Activated CD4-positive, alpha-beta T cell treated with anti-CD3 and anti-CD28 coated beads, Interleukin-2, amount 50 U/mL, for 48 hours (primary cell): ENCODE measurements around the gene NCOA1.
"Not testable (repeated sequence)": the region's sequence is repeated elsewhere in the genome, so short reads cannot be mapped to it uniquely, and the experiment has no call there.

Experiments
- DNase-seq, 2 experiments: peaks; one replicate each; pipeline ENCODE4 v3.0.0-alpha.2; 2020

NCOA1 gene

GRCh38 chr2:24644032-24644431 lies 153.0 kb downstream of the NCOA1 start:
- no peak for DNase-seq

DNA sequence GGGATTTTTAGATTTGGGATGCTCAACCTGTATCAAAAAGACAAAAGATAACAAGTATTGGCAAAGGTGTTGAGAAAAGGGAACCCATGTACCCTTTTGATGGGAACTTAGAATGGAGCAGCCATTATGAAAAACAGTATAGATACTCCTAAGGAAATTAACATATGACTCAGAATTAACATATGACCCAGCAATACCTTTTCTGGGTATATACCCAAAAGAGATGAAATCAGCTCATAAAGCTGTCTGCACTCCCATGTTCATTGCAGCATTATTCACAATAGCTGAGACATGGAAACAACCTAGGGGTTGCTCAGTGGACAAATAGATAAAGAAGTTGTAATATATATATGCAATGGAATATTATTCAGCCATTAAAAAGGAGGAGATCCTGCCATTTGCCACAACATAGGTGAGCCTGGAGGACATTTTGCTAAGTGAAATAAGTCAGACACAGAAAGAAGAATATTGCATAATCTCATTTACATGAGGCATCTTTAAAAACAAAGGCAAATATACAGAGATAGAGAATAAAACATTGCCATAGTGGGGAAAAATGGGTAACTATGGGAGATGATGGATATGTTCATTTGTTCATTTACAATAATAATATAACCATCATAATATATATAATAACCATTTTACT lies 160.1 kb downstream of the NCOA1 start:
- DNase-seq = no peak

DNA sequence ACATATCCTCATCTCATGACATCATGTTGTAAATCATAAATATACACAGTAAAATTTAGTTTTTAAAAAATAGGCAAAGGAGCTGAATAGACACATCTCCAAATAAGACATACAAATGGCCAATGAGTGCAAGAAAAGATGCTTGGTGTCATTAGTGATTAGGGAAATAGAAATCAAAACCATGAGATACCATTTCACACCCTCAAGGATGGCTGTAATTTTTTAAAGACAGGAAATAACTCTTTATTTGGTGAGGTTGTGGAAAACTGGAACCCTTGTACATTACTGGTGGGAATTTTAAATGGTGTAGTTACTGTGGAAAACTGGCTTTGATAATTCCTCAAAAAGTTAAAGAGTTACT lies 160.6 kb downstream of the NCOA1 start:
- no peak for DNase-seq

- no peak for DNase-seq
Measured at GRCh38 chr2:24652265-24653182, 161.5 kb downstream of the NCOA1 start.

DNA sequence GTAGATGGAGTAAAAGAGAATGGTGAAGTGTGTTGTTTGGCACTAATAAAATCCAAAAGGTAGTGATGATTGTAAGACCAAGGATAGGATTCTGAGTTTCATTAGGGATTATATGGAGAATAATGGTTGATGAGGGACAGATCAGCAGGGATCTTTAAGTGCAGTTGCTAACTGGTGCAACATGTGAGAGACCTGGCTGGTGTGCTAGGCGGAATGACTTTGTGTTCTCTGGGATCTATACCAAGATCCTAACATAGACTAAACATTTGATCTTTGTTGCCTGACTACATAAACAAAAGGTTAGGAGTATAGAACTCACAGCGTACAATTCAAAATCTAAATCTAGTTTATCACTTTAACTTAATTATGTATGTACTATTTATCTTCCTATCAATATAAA lies 166.8 kb downstream of the NCOA1 start:
- no peak for DNase-seq

DNA sequence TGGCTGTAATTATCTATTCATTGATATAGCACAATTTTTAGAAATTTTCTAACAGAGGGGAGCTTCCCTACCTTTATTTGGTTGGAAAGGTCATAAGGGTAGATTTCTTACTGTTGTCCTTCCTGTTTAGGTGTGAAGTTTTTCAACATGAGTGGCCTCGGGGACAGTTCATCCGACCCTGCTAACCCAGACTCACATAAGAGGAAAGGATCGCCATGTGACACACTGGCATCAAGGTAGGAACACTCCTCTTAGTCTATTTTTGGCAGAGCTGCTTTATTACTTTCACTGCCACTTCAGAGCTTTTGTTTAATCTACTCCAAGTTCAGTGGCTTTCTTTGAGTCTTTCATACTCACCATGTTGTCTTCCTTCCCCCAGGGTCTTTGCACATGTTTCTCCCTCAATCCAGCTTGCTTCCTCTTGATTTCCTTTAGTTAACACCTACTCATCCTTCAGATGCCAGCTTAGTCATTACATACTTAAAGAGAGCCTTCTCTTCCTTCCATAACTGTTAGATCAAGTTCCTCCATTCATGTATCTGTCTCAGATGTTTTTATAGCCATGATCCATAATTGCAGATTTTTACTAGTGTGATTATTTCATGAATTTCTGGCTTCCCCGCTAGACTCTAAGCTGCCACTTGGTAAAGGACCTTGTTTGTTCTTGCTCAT lies 167.6 kb downstream of the NCOA1 start:
- no peak for DNase-seq

DNA sequence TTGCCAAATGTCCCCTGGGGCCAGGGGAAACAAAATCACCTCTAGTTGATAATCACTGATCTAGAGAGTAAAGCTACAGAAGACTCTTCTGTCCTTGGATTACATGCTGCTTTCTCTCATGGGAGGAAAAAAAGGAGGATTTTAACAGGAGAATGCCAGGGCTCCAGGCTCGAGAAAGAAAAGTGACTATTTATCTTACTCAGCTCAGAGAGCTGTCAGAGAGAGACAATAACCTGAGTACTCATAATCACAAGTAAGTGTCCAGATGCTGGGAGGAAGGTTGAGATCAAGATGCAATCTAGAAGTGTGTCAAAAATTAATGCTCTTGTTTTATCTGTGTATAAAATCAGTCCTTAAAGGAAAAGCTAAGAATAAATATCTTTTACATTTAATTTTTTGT lies 168.8 kb downstream of the NCOA1 start:
- DNase-seq = no peak

DNA sequence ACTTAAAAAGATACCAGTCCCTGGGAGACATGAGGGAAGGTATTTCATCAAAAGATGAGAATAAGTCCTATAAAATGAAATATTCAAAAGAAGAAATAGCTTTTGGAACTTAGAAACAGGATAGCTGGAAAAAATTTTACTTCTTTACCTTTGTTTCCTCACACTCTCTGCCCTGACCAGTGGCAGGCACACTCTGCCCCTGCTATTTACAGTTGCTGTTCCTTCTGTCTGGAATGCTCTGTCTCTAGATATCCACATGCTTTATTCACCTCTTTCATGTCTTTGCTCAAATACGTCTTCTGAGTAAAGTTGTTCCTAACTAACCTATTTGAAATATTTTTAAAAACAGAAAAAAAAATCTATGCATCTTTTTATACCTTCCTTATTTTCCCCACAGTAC lies 176.5 kb downstream of the NCOA1 start:
- DNase-seq = no peak

DNA sequence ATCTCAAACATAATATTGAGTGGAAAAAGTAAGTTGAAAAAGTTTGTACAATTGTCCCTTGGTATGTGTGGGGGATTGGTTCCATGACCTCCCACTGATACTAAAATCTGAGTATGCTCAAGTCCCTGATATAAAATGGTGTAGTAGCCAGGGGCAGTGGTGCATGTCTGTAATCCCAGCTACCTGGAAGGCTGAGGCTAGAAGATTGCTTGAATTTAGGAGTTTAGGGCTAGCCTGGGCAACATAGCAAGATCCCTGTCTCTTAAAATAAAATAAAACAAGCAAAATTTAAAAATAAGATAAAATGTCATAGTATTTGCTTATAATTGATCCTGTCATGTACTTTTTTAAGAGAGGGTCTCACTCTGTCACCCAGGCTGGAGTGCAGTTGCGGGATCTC lies 180.2 kb downstream of the NCOA1 start:
- DNase-seq = no peak

DNA sequence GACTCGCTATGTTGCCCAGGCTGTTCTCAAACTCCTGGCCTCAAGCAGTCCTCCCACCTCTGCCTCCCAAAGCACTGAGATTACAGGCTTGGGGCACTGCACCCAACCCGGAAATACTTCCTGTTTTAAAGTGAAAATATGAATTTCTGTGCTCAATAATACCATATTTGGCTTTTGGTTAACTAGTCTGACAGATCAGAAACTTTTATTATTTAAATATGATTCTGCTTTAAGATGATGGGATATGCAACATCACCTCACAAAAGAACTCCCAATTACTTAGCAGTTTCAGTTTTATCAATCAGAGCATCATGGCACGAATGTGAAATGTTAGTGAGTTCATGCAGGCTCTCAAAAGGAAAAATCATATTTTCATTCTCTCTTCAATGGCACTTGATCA lies 181.5 kb downstream of the NCOA1 start:
- peak; percentile 24 to 25 for DNase-seq

DNA sequence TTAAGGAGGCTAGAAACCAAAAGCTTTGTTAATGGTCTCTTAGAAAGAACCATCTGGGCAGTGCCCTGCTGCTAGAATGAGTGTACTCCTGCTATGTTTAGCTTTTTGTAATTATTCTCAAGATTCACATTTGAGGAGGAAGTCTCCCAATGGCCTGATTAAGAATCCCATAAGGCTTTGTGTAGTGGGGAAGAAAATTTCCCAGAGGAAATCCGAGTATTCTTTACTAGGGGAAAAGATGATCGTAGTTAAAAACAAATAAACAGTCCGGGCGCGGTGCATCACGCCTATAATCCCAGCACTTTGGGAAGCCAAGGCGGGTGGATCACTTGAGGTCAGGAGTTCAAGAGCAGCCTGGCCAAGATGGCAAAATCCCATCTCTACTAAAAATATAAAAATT lies 184.3 kb downstream of the NCOA1 start:
- no peak for DNase-seq

DNA sequence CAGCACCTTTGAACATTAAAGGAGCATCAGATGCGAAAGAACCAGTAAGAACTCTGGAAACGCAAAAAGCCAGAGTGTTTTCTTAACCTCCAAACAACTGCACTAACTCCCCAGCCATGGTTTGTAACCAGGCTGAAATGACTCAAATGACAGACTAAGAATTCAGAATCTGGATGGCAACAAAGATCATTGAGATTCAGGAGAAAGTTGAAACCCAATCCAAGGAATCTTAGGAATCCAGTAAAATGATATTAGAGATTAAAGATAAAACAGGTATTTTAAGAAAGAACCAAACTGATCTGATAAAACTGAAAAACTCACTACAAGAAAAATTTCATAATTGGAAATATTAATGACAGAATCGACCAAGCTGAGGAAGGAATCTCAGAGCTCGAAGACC lies 185.4 kb downstream of the NCOA1 start:
- DNase-seq = no peak

- not testable (repeated sequence) for DNase-seq
Measured at GRCh38 chr2:24678066-24678465, 187.0 kb downstream of the NCOA1 start.

GRCh38 chr2:24680196-24680595 lies 189.1 kb downstream of the NCOA1 start:
- no peak for DNase-seq

DNA sequence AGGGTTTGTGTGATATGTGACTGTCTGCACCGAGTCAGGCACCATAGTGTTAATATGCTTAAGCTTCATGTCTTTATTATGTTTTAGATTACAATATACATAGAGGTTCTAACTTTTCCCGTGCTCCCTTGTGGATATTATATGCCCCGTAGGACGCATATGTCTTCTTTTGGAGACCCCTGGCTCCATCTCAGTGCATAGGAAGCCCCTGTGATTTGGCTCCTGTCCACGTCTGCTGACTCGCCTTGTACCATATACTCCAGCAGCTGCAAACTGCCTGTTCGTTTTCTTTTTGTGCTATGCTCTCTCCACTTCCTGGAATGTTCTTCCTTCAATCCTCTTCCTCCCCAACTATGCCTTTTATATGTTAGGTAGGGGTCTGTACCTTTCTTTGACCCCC lies 191.2 kb downstream of the NCOA1 start:
- no peak for DNase-seq

- DNase-seq = no peak
Measured at GRCh38 chr2:24683408-24683807, 192.4 kb downstream of the NCOA1 start.

DNA sequence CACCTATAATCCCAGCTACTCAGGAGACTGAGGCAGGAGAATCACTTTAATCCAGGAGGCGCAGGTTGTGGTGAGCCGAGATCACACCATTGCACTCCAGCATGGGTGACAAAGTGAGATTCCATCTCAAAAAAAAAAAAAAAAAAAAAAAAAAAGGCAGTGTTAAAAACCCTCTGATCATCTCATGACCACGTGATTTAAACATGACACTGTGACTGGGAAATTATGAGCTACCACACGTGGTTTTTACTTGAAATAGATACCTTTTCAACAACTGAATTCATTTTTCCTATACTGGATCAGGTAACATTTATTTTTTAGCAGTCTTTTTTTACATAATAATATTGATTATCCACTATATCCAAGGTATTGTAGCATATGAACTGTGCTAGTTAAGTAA lies 199.5 kb downstream of the NCOA1 start:
- DNase-seq = no peak

GRCh38 chr2:24691806-24692205 lies 200.8 kb downstream of the NCOA1 start:
- no peak for DNase-seq

DNA sequence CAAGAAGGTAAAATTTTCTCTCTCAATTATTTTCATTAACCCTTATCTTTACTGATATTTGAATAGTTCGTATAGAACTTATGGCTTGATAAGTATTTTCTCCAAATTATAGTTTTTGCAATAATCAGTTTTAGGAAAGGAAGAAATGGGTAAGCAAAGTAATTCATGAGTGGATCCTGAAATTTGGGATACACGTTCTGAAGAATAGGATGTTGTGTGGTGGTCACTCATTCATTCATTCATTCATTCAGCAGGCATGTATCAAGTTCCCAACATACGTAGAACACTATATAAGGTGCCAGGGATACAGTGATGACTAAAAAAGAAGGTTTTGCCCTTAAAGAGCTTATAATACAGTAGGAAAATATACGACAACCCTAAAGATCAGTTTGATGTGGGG lies 206.7 kb downstream of the NCOA1 start:
- no peak for DNase-seq

DNA sequence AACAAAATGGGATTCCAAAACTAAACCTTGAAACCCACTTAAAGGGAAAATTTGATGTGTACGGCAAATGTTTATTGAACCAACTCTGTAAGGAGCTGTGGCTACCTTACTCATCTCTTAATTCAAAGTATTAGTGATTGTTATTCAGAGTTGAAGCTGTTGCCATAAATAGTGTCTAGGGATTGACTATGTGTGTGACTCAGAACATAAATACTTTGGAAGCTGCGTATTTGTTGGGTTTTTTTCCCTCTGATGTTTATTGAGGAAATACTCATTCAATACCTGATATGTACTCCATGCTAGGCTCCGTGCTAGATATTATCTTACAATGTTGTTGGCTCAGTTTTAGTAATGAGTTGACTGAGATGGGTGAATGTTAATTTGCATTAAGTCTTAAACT lies 211.7 kb downstream of the NCOA1 start:
- no peak for DNase-seq

DNA sequence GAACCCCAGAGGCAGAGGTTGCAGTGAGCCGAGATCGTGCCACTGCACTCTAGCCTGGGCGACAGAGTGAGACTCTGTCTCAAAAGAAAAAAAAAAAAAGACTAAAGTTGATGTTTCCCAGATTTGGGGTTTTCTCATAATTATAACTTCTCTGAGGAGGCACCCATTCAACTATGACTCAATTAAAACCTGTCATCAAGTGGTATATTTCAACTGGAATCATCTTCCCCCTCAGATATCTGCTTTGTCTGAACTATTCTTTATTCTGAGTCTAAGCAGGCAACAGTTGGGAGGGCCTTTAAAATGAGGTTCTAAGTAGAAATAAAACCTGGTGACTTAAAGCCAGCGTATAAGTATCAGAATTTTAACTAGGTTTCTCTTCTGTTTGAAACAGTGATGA lies 213.6 kb downstream of the NCOA1 start:
- no peak for DNase-seq

DNA sequence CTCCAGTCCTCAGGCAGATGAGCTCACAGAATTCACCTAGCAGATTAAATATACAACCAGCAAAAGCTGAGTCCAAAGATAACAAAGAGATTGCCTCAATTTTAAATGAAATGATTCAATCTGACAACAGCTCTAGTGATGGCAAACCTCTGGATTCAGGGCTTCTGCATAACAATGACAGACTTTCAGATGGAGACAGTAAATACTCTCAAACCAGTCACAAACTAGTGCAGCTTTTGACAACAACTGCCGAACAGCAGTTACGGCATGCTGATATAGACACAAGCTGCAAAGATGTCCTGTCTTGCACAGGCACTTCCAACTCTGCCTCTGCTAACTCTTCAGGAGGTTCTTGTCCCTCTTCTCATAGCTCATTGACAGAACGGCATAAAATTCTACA lies 216.1 kb downstream of the NCOA1 start:
- no peak for DNase-seq

DNA sequence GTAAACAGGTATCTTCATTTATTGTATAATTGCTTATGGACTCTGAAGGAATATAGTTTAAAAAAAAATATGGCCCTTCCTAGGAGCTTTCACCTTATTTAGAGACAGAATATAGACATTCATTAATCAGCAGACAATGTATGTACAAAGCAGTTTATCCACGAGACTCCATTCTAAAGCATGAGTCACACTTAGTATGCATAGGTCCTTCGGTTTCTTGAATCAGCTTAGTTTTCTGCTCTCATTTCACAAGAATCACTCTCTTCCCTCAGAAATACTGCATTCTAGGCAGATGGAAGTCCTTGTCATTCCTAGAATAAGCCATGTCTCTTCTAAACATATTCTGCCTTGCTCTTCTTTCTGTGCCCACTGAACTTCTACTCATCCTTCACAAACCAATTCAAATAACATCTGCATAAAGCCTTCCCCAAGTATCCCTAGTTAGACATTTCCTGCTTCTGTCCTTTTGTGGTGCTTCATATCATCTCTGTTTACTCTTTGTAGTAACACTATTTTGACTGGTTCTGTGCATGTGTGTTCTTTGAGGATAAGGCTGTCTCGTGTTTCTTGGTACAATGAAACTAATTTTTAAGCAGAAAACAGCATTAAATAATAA lies 217.6 kb downstream of the NCOA1 start:
- no peak for DNase-seq

DNA sequence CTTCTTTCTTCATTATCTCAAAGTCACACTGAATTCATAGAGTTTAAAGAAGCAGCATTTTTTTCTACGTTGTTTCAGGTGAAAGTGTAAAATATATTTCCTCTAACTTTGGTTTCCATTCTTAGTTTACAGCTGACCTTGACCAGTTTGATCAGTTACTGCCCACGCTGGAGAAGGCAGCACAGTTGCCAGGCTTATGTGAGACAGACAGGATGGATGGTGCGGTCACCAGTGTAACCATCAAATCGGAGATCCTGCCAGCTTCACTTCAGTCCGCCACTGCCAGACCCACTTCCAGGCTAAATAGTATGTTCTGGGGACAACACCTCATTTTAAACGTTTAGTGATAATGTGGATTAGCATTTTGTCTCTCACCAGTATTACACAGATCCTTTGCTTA lies 219.8 kb downstream of the NCOA1 start:
- DNase-seq = no peak
